Prostate gland (tissue), 2 donors: ENCODE data around the gene CFAP46.

Source experiments
- POLR2A ChIP-seq: fragments of 450-650 bp; IDR thresholded peaks from one replicate; pipeline ENCODE4 v1.6.1; 2016; ENCODE audit warnings: antibody characterized with exemption, mild to moderate bottlenecking
- POLR2AphosphoS5 ChIP-seq: sonication (generic); formaldehyde crosslinking; IDR thresholded peaks from one replicate; pipeline ENCODE4 v1.6.1; 2017; ENCODE audit warnings: antibody characterized with exemption
- TF ChIP-seq, protein P1 (sequence below), 4 experiments: fragments of 200-600 bp in 2 of 4; fragments of 450-650 bp in 2 of 4; sonication (generic) in 2 of 4; IDR thresholded peaks; 1 replicate in 3 of 4; 2 replicates in 1 of 4; pipeline ENCODE4 v1.5.1; 2016 to 2019; ENCODE audit warnings: antibody characterized with exemption in 4 of 4, mild to moderate bottlenecking in 2 of 4, moderate library complexity in 2 of 4

GRCh38 chr10:132796846-132797245 lies 145.5 kb downstream of the CFAP46 start:
- TF ChIP-seq, protein P1, sequence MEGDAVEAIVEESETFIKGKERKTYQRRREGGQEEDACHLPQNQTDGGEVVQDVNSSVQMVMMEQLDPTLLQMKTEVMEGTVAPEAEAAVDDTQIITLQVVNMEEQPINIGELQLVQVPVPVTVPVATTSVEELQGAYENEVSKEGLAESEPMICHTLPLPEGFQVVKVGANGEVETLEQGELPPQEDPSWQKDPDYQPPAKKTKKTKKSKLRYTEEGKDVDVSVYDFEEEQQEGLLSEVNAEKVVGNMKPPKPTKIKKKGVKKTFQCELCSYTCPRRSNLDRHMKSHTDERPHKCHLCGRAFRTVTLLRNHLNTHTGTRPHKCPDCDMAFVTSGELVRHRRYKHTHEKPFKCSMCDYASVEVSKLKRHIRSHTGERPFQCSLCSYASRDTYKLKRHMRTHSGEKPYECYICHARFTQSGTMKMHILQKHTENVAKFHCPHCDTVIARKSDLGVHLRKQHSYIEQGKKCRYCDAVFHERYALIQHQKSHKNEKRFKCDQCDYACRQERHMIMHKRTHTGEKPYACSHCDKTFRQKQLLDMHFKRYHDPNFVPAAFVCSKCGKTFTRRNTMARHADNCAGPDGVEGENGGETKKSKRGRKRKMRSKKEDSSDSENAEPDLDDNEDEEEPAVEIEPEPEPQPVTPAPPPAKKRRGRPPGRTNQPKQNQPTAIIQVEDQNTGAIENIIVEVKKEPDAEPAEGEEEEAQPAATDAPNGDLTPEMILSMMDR (IDR thresholded peaks at IDR 0.05) = no peak
- TF ChIP-seq POLR2A (no peak), POLR2AphosphoS5 (no peak)
